Measurements from ENCODE around the gene PLPPR2. TPM values are rescaled to one million over a fixed set of nuclear protein-coding genes. Genes with fewer than 3 reads are reported as not detected.
A peak's percentile ranks its signal among the peaks of the same experiment; 100 is the strongest.

Gene PLPPR2
- total RNA-seq, 1 experiment from 2014 or later = 7.5 TPM

DNA sequence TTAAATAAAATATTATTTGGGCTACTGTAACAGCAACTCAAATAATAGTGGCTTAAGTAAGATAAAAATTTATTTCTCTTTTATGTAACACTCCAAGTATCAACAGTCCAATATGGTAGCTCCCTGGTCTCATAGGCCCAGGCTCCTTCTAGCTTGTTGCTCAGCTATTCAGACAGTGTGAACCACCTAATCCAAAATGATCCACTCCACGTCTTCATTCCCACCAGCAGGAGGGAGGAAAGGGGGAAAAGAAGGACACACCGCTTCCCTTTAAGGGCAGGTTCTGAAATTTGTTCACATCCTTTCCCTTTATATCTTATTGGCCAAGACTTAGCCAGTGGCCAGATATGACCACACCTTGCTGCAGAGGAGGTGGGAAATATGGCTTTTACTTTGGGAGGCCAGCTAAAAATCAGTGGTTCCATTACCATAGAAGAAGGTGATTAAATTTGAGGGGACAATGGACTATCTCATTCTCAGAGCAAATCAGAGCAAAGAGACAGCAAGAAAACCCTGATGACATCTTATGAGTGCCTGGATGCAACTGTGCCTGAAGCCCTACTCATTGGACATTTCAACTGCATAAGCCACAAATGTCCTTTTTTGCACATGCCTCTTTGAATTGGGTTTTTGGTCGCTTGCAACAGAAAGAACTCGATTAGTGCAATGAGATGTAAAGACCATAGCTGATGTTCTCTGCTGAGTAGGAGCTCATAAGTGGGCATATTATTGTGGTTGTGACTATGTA is 35.9 kb downstream of the PLPPR2 start:
- ChIA-PET POLR2A (interaction anchor here (0.7 to 1.4 kb wide), 2 partner anchors 10 to 38 kb away, joined by 4 to 5 read pairs; no protein-coding TSS in a partner anchor), CTCF (interaction anchor here (0.9 to 3.4 kb wide), 6 partner anchors 8 to 91 kb away, joined by 3 to 26 read pairs (median 5); partner anchors contain the start of gene PRKCSH)
- Mint-ChIP-seq H3K27me3 (ENCODE audit: low read depth) (no peaks in the 10 kb centered on the region; the same call in 1 of the 2 replicates), H3K4me3 (no peak overlapping the region), H3K36me3 (peaks cover 17% of the 10 kb centered on the region), H3K9me3 (peaks cover 13% of the 10 kb centered on the region), H3K27ac (no peak overlapping the region), H3K4me1 (peaks cover 6% of the 10 kb centered on the region)
- no peak for DNase-seq (ENCODE audit: low spot score)
- no peak for ATAC-seq
- TF ChIP-seq, protein P1, sequence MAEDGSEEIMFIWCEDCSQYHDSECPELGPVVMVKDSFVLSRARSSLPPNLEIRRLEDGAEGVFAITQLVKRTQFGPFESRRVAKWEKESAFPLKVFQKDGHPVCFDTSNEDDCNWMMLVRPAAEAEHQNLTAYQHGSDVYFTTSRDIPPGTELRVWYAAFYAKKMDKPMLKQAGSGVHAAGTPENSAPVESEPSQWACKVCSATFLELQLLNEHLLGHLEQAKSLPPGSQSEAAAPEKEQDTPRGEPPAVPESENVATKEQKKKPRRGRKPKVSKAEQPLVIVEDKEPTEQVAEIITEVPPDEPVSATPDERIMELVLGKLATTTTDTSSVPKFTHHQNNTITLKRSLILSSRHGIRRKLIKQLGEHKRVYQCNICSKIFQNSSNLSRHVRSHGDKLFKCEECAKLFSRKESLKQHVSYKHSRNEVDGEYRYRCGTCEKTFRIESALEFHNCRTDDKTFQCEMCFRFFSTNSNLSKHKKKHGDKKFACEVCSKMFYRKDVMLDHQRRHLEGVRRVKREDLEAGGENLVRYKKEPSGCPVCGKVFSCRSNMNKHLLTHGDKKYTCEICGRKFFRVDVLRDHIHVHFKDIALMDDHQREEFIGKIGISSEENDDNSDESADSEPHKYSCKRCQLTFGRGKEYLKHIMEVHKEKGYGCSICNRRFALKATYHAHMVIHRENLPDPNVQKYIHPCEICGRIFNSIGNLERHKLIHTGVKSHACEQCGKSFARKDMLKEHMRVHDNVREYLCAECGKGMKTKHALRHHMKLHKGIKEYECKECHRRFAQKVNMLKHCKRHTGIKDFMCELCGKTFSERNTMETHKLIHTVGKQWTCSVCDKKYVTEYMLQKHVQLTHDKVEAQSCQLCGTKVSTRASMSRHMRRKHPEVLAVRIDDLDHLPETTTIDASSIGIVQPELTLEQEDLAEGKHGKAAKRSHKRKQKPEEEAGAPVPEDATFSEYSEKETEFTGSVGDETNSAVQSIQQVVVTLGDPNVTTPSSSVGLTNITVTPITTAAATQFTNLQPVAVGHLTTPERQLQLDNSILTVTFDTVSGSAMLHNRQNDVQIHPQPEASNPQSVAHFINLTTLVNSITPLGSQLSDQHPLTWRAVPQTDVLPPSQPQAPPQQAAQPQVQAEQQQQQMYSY (CRISPR knock-in tag; IDR thresholded peaks at IDR 0.05) = peak; percentile 92
- TF ChIP-seq ZBTB21 (CRISPR knock-in tag; IDR thresholded peaks at IDR 0.05; ENCODE audit: borderline replicate concordance) = no peak

DNA sequence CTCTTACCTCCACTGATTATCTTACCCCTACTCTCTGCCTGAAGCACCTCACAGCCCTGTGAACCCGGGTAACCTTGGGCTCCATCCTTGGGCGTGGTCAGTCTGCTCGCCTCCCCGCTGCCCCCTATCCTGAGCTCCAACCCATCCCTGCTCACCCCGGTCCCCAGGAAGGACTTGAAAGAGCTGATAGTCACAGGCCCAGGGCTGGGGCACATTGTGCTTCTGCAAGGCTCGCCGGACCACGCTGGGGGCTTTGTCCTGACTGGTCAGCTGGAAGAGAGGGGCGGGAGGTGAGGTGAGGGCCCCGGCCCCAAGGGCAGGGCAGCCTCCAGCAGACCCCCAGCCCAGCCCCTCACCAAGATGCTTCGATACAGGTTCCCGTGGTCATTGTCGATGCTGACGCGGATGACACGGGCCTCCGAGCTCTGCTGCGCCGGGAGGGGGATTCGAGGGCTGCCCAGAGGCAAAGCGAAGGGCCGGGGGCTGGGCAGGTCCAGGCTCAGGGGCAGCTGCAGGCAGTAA is 41.9 kb downstream of the PLPPR2 start:
- CTCF ChIA-PET = interaction anchor here (1.0 to 2.4 kb wide), 3 partner anchors 14 to 103 kb away, joined by 4 to 6 read pairs (median 4); no protein-coding TSS in a partner anchor
- no peaks in the 10 kb centered on the region; the same call in 1 of the 2 replicates for H3K27me3 Mint-ChIP-seq (ENCODE audit: low read depth)
- peaks cover 6% of the 10 kb centered on the region for H3K4me1 Mint-ChIP-seq
- ATAC-seq (no peak), DNase-seq (ENCODE audit: low spot score) (no peak)
- POLR2A ChIA-PET = interaction anchor here (0.6 to 0.8 kb wide), 2 partner anchors 10 to 104 kb away, joined by 4 read pairs; no protein-coding TSS in a partner anchor
- H3K9me3 Mint-ChIP-seq = peaks cover 4% of the 10 kb centered on the region; the same call in 1 of the 2 replicates
- no peak overlapping the region for H3K4me3 Mint-ChIP-seq
- no peak overlapping the region for H3K27ac Mint-ChIP-seq
- H3K36me3 Mint-ChIP-seq = peaks cover 41% of the 10 kb centered on the region
- no peak for TF ChIP-seq ZBTB21 (CRISPR knock-in tag; IDR thresholded peaks at IDR 0.05; ENCODE audit: borderline replicate concordance)
- TF ChIP-seq, protein P2, sequence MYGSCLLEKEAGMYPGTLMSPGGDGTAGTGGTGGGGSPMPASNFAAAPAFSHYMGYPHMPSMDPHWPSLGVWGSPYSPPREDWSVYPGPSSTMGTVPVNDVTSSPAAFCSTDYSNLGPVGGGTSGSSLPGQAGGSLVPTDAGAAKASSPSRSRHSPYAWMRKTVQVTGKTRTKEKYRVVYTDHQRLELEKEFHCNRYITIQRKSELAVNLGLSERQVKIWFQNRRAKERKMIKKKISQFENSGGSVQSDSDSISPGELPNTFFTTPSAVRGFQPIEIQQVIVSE (CRISPR knock-in tag; IDR thresholded peaks at IDR 0.05; ENCODE audit: borderline replicate concordance) = no peak
- TF ChIP-seq, protein P3, sequence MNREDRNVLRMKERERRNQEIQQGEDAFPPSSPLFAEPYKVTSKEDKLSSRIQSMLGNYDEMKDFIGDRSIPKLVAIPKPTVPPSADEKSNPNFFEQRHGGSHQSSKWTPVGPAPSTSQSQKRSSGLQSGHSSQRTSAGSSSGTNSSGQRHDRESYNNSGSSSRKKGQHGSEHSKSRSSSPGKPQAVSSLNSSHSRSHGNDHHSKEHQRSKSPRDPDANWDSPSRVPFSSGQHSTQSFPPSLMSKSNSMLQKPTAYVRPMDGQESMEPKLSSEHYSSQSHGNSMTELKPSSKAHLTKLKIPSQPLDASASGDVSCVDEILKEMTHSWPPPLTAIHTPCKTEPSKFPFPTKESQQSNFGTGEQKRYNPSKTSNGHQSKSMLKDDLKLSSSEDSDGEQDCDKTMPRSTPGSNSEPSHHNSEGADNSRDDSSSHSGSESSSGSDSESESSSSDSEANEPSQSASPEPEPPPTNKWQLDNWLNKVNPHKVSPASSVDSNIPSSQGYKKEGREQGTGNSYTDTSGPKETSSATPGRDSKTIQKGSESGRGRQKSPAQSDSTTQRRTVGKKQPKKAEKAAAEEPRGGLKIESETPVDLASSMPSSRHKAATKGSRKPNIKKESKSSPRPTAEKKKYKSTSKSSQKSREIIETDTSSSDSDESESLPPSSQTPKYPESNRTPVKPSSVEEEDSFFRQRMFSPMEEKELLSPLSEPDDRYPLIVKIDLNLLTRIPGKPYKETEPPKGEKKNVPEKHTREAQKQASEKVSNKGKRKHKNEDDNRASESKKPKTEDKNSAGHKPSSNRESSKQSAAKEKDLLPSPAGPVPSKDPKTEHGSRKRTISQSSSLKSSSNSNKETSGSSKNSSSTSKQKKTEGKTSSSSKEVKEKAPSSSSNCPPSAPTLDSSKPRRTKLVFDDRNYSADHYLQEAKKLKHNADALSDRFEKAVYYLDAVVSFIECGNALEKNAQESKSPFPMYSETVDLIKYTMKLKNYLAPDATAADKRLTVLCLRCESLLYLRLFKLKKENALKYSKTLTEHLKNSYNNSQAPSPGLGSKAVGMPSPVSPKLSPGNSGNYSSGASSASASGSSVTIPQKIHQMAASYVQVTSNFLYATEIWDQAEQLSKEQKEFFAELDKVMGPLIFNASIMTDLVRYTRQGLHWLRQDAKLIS (CRISPR knock-in tag; IDR thresholded peaks at IDR 0.05; ENCODE audit: borderline replicate concordance) = no peak
- no peak for TF ChIP-seq ZNF121 (CRISPR knock-in tag; IDR thresholded peaks at IDR 0.05)
- TF ChIP-seq SP1 (CRISPR knock-in tag; conservative IDR thresholded peaks at IDR 0.05) = no peak
- TF ChIP-seq, protein P4, sequence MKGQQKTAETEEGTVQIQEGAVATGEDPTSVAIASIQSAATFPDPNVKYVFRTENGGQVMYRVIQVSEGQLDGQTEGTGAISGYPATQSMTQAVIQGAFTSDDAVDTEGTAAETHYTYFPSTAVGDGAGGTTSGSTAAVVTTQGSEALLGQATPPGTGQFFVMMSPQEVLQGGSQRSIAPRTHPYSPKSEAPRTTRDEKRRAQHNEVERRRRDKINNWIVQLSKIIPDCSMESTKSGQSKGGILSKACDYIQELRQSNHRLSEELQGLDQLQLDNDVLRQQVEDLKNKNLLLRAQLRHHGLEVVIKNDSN (CRISPR knock-in tag; IDR thresholded peaks at IDR 0.05) = no peak
- no peak for TF ChIP-seq EMX1 (CRISPR knock-in tag; IDR thresholded peaks at IDR 0.05)
- TF ChIP-seq ESRRA (CRISPR knock-in tag; IDR thresholded peaks at IDR 0.05; ENCODE audit: borderline replicate concordance) = no peak
- TF ChIP-seq, protein P5, sequence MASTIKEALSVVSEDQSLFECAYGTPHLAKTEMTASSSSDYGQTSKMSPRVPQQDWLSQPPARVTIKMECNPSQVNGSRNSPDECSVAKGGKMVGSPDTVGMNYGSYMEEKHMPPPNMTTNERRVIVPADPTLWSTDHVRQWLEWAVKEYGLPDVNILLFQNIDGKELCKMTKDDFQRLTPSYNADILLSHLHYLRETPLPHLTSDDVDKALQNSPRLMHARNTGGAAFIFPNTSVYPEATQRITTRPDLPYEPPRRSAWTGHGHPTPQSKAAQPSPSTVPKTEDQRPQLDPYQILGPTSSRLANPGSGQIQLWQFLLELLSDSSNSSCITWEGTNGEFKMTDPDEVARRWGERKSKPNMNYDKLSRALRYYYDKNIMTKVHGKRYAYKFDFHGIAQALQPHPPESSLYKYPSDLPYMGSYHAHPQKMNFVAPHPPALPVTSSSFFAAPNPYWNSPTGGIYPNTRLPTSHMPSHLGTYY (CRISPR knock-in tag; IDR thresholded peaks at IDR 0.05) = no peak
- TF ChIP-seq CREM (CRISPR knock-in tag; IDR thresholded peaks at IDR 0.05) = no peak
- TF ChIP-seq JUN (CRISPR knock-in tag; IDR thresholded peaks at IDR 0.05) = no peak
- TF ChIP-seq, protein P6, sequence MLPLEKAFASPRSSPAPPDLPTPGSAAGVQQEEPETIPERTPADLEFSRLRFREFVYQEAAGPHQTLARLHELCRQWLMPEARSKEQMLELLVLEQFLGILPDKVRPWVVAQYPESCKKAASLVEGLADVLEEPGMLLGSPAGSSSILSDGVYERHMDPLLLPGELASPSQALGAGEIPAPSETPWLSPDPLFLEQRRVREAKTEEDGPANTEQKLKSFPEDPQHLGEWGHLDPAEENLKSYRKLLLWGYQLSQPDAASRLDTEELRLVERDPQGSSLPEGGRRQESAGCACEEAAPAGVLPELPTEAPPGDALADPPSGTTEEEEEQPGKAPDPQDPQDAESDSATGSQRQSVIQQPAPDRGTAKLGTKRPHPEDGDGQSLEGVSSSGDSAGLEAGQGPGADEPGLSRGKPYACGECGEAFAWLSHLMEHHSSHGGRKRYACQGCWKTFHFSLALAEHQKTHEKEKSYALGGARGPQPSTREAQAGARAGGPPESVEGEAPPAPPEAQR (CRISPR knock-in tag; IDR thresholded peaks at IDR 0.05) = no peak
- TF ChIP-seq SOX15 (CRISPR knock-in tag; IDR thresholded peaks at IDR 0.05) = no peak
- TF ChIP-seq, protein P7, sequence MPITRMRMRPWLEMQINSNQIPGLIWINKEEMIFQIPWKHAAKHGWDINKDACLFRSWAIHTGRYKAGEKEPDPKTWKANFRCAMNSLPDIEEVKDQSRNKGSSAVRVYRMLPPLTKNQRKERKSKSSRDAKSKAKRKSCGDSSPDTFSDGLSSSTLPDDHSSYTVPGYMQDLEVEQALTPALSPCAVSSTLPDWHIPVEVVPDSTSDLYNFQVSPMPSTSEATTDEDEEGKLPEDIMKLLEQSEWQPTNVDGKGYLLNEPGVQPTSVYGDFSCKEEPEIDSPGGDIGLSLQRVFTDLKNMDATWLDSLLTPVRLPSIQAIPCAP (CRISPR knock-in tag; IDR thresholded peaks at IDR 0.05) = no peak

All from WTC11 (cell line).